ENCODE data around the gene ARID2. TPM values are rescaled to one million over a fixed set of nuclear protein-coding genes. Genes with fewer than 3 reads are reported as not detected.

Gene ARID2
- total and polyA plus RNA-seq, 7 experiments from 2014 or later: 11.7 to 61.0 (median 48.3) TPM

GRCh38 chr12:45803111-45803510 lies 73.6 kb downstream of the ARID2 start:
- Mint-ChIP-seq H3K27ac (peak overlapping the region in 2 of 9 donors; percentile 19 to 63), H3K4me3 (no peak overlapping the region), H3K36me3 (peaks cover 0 to 41% (median 19%) of the 10 kb centered on the region in 5 donors), H3K27me3 (no peaks in the 10 kb centered on the region), H3K9me3 (no peaks in the 10 kb centered on the region), H3K4me1 (peaks cover 4 to 71% (median 62%) of the 10 kb centered on the region in 7 donors)
- no peaks in the 10 kb centered on the region for H3K27me3 ChIP-seq (ENCODE audit: control insufficient read depth in 2 of 2, insufficient read depth in 2 of 2, low read length in 2 of 2)
- H3K4me3 ChIP-seq (ENCODE audit: low read length): no peak overlapping the region
- ATAC-seq: no peak
- peaks cover 0 to 6% of the 10 kb centered on the region in 2 donors for H3K4me1 ChIP-seq (ENCODE audit: control insufficient read depth in 2 of 2, insufficient read depth in 2 of 2, low read length in 2 of 2)
- no peak overlapping the region for H3K27ac ChIP-seq (ENCODE audit: low read depth, low read length)
- H3K9me3 ChIP-seq (ENCODE audit: control insufficient read depth in 2 of 3, low read length in 3 of 3): no peaks in the 10 kb centered on the region
- CTCF ChIA-PET: interaction anchor here (0.7 kb wide), 2 partner anchors 98 to 259 kb away, joined by 3 read pairs; no protein-coding TSS in a partner anchor
- DNase-seq: no peak
- H3K36me3 ChIP-seq (ENCODE audit: control insufficient read depth in 2 of 3, insufficient read depth in 3 of 3, low read length in 3 of 3): no peaks in the 10 kb centered on the region
- intact Hi-C loops (cut with micrococcal nuclease): no loop called here
- POLR2A ChIA-PET: interaction anchor here (0.8 to 0.9 kb wide), 2 partner anchors 10 to 52 kb away, joined by 3 to 7 read pairs; no protein-coding TSS in a partner anchor

GRCh38 chr12:45816652-45817051 lies 87.1 kb downstream of the ARID2 start:
- ChIA-PET CTCF (no interaction called here), POLR2A (no interaction called here)
- no peak for DNase-seq
- H3K36me3 ChIP-seq (ENCODE audit: control insufficient read depth in 2 of 3, insufficient read depth in 3 of 3, low read length in 3 of 3): peaks cover 0 to 14% (median 5%) of the 10 kb centered on the region in 3 experiments
- no peak overlapping the region for H3K27ac ChIP-seq (ENCODE audit: low read depth, low read length)
- Mint-ChIP-seq H3K9me3 (no peaks in the 10 kb centered on the region), H3K36me3 (peaks cover 5 to 29% (median 22%) of the 10 kb centered on the region in 5 donors), H3K4me1 (peaks cover 0 to 8% (median 3%) of the 10 kb centered on the region in 7 donors), H3K27me3 (no peaks in the 10 kb centered on the region), H3K27ac (peak overlapping the region in 1 of 9 donors; percentile 73), H3K4me3 (no peak overlapping the region)
- ATAC-seq: no peak
- H3K9me3 ChIP-seq (ENCODE audit: control insufficient read depth in 2 of 3, low read length in 3 of 3): no peaks in the 10 kb centered on the region
- no peaks in the 10 kb centered on the region for H3K27me3 ChIP-seq (ENCODE audit: control insufficient read depth in 2 of 2, insufficient read depth in 2 of 2, low read length in 2 of 2)
- no peaks in the 10 kb centered on the region for H3K4me1 ChIP-seq (ENCODE audit: control insufficient read depth in 2 of 2, insufficient read depth in 2 of 2, low read length in 2 of 2)
- H3K4me3 ChIP-seq (ENCODE audit: low read length): no peak overlapping the region
- intact Hi-C loops (cut with micrococcal nuclease): loop anchor here in 1 of 2 donors (5.0 kb wide), 2 partner anchors 41 to 274 kb away; no protein-coding TSS in a partner anchor

- DNase-seq (no peak), ATAC-seq (no peak)
- ChIA-PET CTCF (no interaction called here), POLR2A (interaction anchor here (0.6 kb wide), 1 partner anchor 166 kb away, joined by 3 read pairs; no protein-coding TSS in a partner anchor)
- Mint-ChIP-seq H3K9me3 (peaks cover 0 to 19% (median 2%) of the 10 kb centered on the region in 11 donors), H3K4me3 (no peak overlapping the region), H3K27ac (no peak overlapping the region), H3K36me3 (peaks cover 14 to 74% (median 64%) of the 10 kb centered on the region in 5 donors), H3K4me1 (peaks cover 0 to 20% (median 7%) of the 10 kb centered on the region in 7 donors), H3K27me3 (no peaks in the 10 kb centered on the region)
- Histone ChIP-seq H3K27ac (ENCODE audit: low read depth, low read length) (no peak overlapping the region), H3K4me1 (ENCODE audit: control insufficient read depth in 2 of 2, insufficient read depth in 2 of 2, low read length in 2 of 2) (no peaks in the 10 kb centered on the region), H3K27me3 (ENCODE audit: control insufficient read depth in 2 of 2, insufficient read depth in 2 of 2, low read length in 2 of 2) (no peaks in the 10 kb centered on the region), H3K4me3 (ENCODE audit: low read length) (no peak overlapping the region), H3K36me3 (ENCODE audit: control insufficient read depth in 2 of 3, insufficient read depth in 3 of 3, low read length in 3 of 3) (peaks cover 0 to 13% (median 3%) of the 10 kb centered on the region in 3 experiments), H3K9me3 (ENCODE audit: control insufficient read depth in 2 of 3, low read length in 3 of 3) (no peaks in the 10 kb centered on the region)
- intact Hi-C loops (cut with micrococcal nuclease): no loop called here
These were observed 98.5 kb downstream of the ARID2 start for GRCh38 chr12:45827974-45828373.

- no peak overlapping the region for H3K27ac ChIP-seq (ENCODE audit: low read depth, low read length)
- POLR2A ChIA-PET: interaction anchor here (0.6 kb wide), 1 partner anchor 166 kb away, joined by 3 read pairs; no protein-coding TSS in a partner anchor
- intact Hi-C loops (cut with micrococcal nuclease): no loop called here
These were observed 98.9 kb downstream of the ARID2 start for GRCh38 chr12:45828402-45828801.

GRCh38 chr12:45831590-45831989 lies 102.1 kb downstream of the ARID2 start:
- DNase-seq: no peak
- no peaks in the 10 kb centered on the region for H3K27me3 ChIP-seq (ENCODE audit: control insufficient read depth in 2 of 2, insufficient read depth in 2 of 2, low read length in 2 of 2)
- no peak overlapping the region for H3K27ac Mint-ChIP-seq
- intact Hi-C loops (cut with micrococcal nuclease): loop anchor here in 1 of 2 donors (5.0 kb wide), 3 partner anchors 36 to 1786 kb away; no protein-coding TSS in a partner anchor
- no peak for ATAC-seq
- H3K27me3 Mint-ChIP-seq: no peaks in the 10 kb centered on the region
- no peaks in the 10 kb centered on the region for H3K4me1 ChIP-seq (ENCODE audit: control insufficient read depth in 2 of 2, insufficient read depth in 2 of 2, low read length in 2 of 2)
- ChIA-PET POLR2A (interaction anchor here (0.6 kb wide), 2 partner anchors 325 to 435 kb away, joined by 3 read pairs; no protein-coding TSS in a partner anchor), CTCF (interaction anchor here (0.6 kb wide), 1 partner anchor 105 kb away, joined by 3 read pairs; no protein-coding TSS in a partner anchor)
- H3K9me3 ChIP-seq (ENCODE audit: control insufficient read depth in 2 of 3, low read length in 3 of 3): no peaks in the 10 kb centered on the region
- no peak overlapping the region for H3K4me3 Mint-ChIP-seq
- peaks cover 7 to 60% (median 53%) of the 10 kb centered on the region in 5 donors for H3K36me3 Mint-ChIP-seq
- H3K4me3 ChIP-seq (ENCODE audit: low read length): no peak overlapping the region
- peaks cover 0 to 15% (median 11%) of the 10 kb centered on the region in 7 donors for H3K4me1 Mint-ChIP-seq
- H3K36me3 ChIP-seq (ENCODE audit: control insufficient read depth in 2 of 3, insufficient read depth in 3 of 3, low read length in 3 of 3): peaks cover 0 to 9% (median 0%) of the 10 kb centered on the region in 3 experiments
- H3K9me3 Mint-ChIP-seq: peaks cover 0 to 23% (median 2%) of the 10 kb centered on the region in 11 donors
- H3K27ac ChIP-seq (ENCODE audit: low read depth, low read length): no peak overlapping the region

More at GRCh38 chr12:45828402-45828801, 98.9 kb downstream of the ARID2 start:
- CTCF ChIA-PET: no interaction called here
- Histone ChIP-seq H3K27me3 (ENCODE audit: control insufficient read depth in 2 of 2, insufficient read depth in 2 of 2, low read length in 2 of 2) (no peaks in the 10 kb centered on the region), H3K36me3 (ENCODE audit: control insufficient read depth in 2 of 3, insufficient read depth in 3 of 3, low read length in 3 of 3) (peaks cover 0 to 13% (median 3%) of the 10 kb centered on the region in 3 experiments), H3K4me1 (ENCODE audit: control insufficient read depth in 2 of 2, insufficient read depth in 2 of 2, low read length in 2 of 2) (no peaks in the 10 kb centered on the region), H3K4me3 (ENCODE audit: low read length) (no peak overlapping the region), H3K9me3 (ENCODE audit: control insufficient read depth in 2 of 3, low read length in 3 of 3) (no peaks in the 10 kb centered on the region)
- H3K4me1 Mint-ChIP-seq: peaks cover 0 to 23% (median 7%) of the 10 kb centered on the region in 7 donors
- H3K4me3 Mint-ChIP-seq: no peak overlapping the region
- no peaks in the 10 kb centered on the region for H3K27me3 Mint-ChIP-seq
- DNase-seq (no peak), ATAC-seq (no peak)
- peaks cover 11 to 71% (median 60%) of the 10 kb centered on the region in 5 donors for H3K36me3 Mint-ChIP-seq
- no peak overlapping the region for H3K27ac Mint-ChIP-seq
- H3K9me3 Mint-ChIP-seq: peaks cover 0 to 19% (median 2%) of the 10 kb centered on the region in 11 donors

- H3K27ac ChIP-seq (ENCODE audit: low read depth, low read length): no peak overlapping the region
- H3K27me3 ChIP-seq (ENCODE audit: control insufficient read depth in 2 of 2, insufficient read depth in 2 of 2, low read length in 2 of 2): no peaks in the 10 kb centered on the region
- H3K4me3 ChIP-seq (ENCODE audit: low read length): no peak overlapping the region
- DNase-seq (no peak), ATAC-seq (no peak)
- H3K27me3 Mint-ChIP-seq: no peaks in the 10 kb centered on the region
- no peaks in the 10 kb centered on the region for H3K9me3 ChIP-seq (ENCODE audit: control insufficient read depth in 2 of 3, low read length in 3 of 3)
- peak overlapping the region in 2 of 9 donors; percentile 39 to 66 for H3K27ac Mint-ChIP-seq
- H3K36me3 ChIP-seq (ENCODE audit: control insufficient read depth in 2 of 3, insufficient read depth in 3 of 3, low read length in 3 of 3): peaks cover 0 to 17% (median 0%) of the 10 kb centered on the region in 3 experiments
- POLR2A ChIA-PET: no interaction called here
- intact Hi-C loops (cut with micrococcal nuclease): loop anchor here in 1 of 2 donors (5.0 kb wide), 3 partner anchors 34 to 1784 kb away; no protein-coding TSS in a partner anchor
- no peaks in the 10 kb centered on the region for H3K4me1 ChIP-seq (ENCODE audit: control insufficient read depth in 2 of 2, insufficient read depth in 2 of 2, low read length in 2 of 2)
- H3K4me1 Mint-ChIP-seq: peaks cover 0 to 15% (median 8%) of the 10 kb centered on the region in 7 donors
- H3K36me3 Mint-ChIP-seq: peaks cover 7 to 58% (median 46%) of the 10 kb centered on the region in 5 donors
- peaks cover 0 to 23% (median 2%) of the 10 kb centered on the region in 11 donors for H3K9me3 Mint-ChIP-seq
- CTCF ChIA-PET: no interaction called here
- no peak overlapping the region for H3K4me3 Mint-ChIP-seq
These were observed 103.9 kb downstream of the ARID2 start for GRCh38 chr12:45833401-45833800.

Measured in naive thymus-derived CD4-positive, alpha-beta T cell (primary cell).